Measurements from ENCODE around the gene EPS8L3.

- no peak for TF ChIP-seq CTCF (IDR thresholded peaks at IDR 0.05; ENCODE audit: low read length)
- TF ChIP-seq EZH2 (optimal IDR thresholded peaks at IDR 0.05; ENCODE audit: low read depth, low read length): no peak
- TF ChIP-seq EZH2phosphoT487 (IDR thresholded peaks at IDR 0.05; ENCODE audit: low read length): no peak
Observed at GRCh38 chr1:109761227-109762038, 2.3 kb downstream of the EPS8L3 start.

Measured in MM.1S (cell line).